ENCODE measurements around the gene CALHM6.
A peak's percentile ranks its signal among the peaks of the same experiment; 100 is the strongest.

Gene CALHM6

GRCh38 chr6:116459927-116460326 is 1.2 kb upstream of the CALHM6 start:
- Histone ChIP-seq H3K9ac (ENCODE audit: low read depth, low read length) (no peak overlapping the region), H3K36me3 (ENCODE audit: insufficient read depth, low read length) (no peaks in the 10 kb centered on the region), H3K4me1 (ENCODE audit: control insufficient read depth, insufficient read depth, low read length) (peaks cover 14% of the 10 kb centered on the region), H3K4me3 (ENCODE audit: low read length) (no peak overlapping the region), H3K27me3 (ENCODE audit: control insufficient read depth, insufficient read depth, low read length) (peaks cover 7% of the 10 kb centered on the region), H3K9me3 (replicated peaks; ENCODE audit: low read length) (no peaks in the 10 kb centered on the region), H3K4me2 (ENCODE audit: low read length) (no peak overlapping the region)

- Histone ChIP-seq H3K4me2 (ENCODE audit: low read length) (peak overlapping the region; percentile 90), H3K4me3 (ENCODE audit: low read length) (peak overlapping the region; percentile 75), H3K4me1 (ENCODE audit: control insufficient read depth, insufficient read depth, low read length) (peaks cover 14% of the 10 kb centered on the region), H3K9ac (ENCODE audit: low read depth, low read length) (peak overlapping the region; percentile 58), H3K36me3 (ENCODE audit: insufficient read depth, low read length) (no peaks in the 10 kb centered on the region), H3K9me3 (replicated peaks; ENCODE audit: low read length) (no peaks in the 10 kb centered on the region), H3K27me3 (ENCODE audit: control insufficient read depth, insufficient read depth, low read length) (peaks cover 7% of the 10 kb centered on the region)
Measured at GRCh38 chr6:116461932-116462885, 1.0 kb downstream of the CALHM6 start.

GRCh38 chr6:116463301-116463700 is 2.1 kb downstream of the CALHM6 start:
- Histone ChIP-seq H3K9ac (ENCODE audit: low read depth, low read length) (no peak overlapping the region), H3K4me3 (ENCODE audit: low read length) (no peak overlapping the region), H3K4me1 (ENCODE audit: control insufficient read depth, insufficient read depth, low read length) (peaks cover 14% of the 10 kb centered on the region), H3K36me3 (ENCODE audit: insufficient read depth, low read length) (no peaks in the 10 kb centered on the region), H3K27me3 (ENCODE audit: control insufficient read depth, insufficient read depth, low read length) (peaks cover 7% of the 10 kb centered on the region), H3K9me3 (replicated peaks; ENCODE audit: low read length) (no peaks in the 10 kb centered on the region), H3K4me2 (ENCODE audit: low read length) (no peak overlapping the region)

GRCh38 chr6:116465246-116465645 is 4.1 kb downstream of the CALHM6 start:
- Histone ChIP-seq H3K36me3 (ENCODE audit: insufficient read depth, low read length) (no peaks in the 10 kb centered on the region), H3K27me3 (ENCODE audit: control insufficient read depth, insufficient read depth, low read length) (peaks cover 4% of the 10 kb centered on the region), H3K9me3 (replicated peaks; ENCODE audit: low read length) (no peaks in the 10 kb centered on the region), H3K9ac (ENCODE audit: low read depth, low read length) (no peak overlapping the region), H3K4me2 (ENCODE audit: low read length) (no peak overlapping the region), H3K4me1 (ENCODE audit: control insufficient read depth, insufficient read depth, low read length) (peaks cover 14% of the 10 kb centered on the region), H3K4me3 (ENCODE audit: low read length) (no peak overlapping the region)

- H3K9me3 ChIP-seq (replicated peaks; ENCODE audit: low read length) = no peaks in the 10 kb centered on the region
- H3K4me1 ChIP-seq (ENCODE audit: control insufficient read depth, insufficient read depth, low read length) = peaks cover 6% of the 10 kb centered on the region
- H3K9ac ChIP-seq (ENCODE audit: low read depth, low read length) = no peak overlapping the region
- H3K36me3 ChIP-seq (ENCODE audit: insufficient read depth, low read length) = no peaks in the 10 kb centered on the region
- H3K4me3 ChIP-seq (ENCODE audit: low read length) = no peak overlapping the region
- H3K27me3 ChIP-seq (ENCODE audit: control insufficient read depth, insufficient read depth, low read length) = no peaks in the 10 kb centered on the region
- no peak overlapping the region for H3K4me2 ChIP-seq (ENCODE audit: low read length)
Measured at GRCh38 chr6:116467096-116467495, 5.9 kb downstream of the CALHM6 start.

- no peak overlapping the region for H3K4me2 ChIP-seq (ENCODE audit: low read length)
- no peaks in the 10 kb centered on the region for H3K27me3 ChIP-seq (ENCODE audit: control insufficient read depth, insufficient read depth, low read length)
- no peak overlapping the region for H3K4me3 ChIP-seq (ENCODE audit: low read length)
- peaks cover 2% of the 10 kb centered on the region for H3K4me1 ChIP-seq (ENCODE audit: control insufficient read depth, insufficient read depth, low read length)
- H3K9me3 ChIP-seq (replicated peaks; ENCODE audit: low read length) = no peaks in the 10 kb centered on the region
- no peaks in the 10 kb centered on the region for H3K36me3 ChIP-seq (ENCODE audit: insufficient read depth, low read length)
- H3K9ac ChIP-seq (ENCODE audit: low read depth, low read length) = no peak overlapping the region
Measured at GRCh38 chr6:116467514-116467913, 6.3 kb downstream of the CALHM6 start.

GRCh38 chr6:116468293-116468692 is 7.1 kb downstream of the CALHM6 start:
- Histone ChIP-seq H3K9ac (ENCODE audit: low read depth, low read length) (no peak overlapping the region), H3K27me3 (ENCODE audit: control insufficient read depth, insufficient read depth, low read length) (no peaks in the 10 kb centered on the region), H3K4me3 (ENCODE audit: low read length) (no peak overlapping the region), H3K4me1 (ENCODE audit: control insufficient read depth, insufficient read depth, low read length) (no peaks in the 10 kb centered on the region), H3K9me3 (replicated peaks; ENCODE audit: low read length) (no peaks in the 10 kb centered on the region), H3K4me2 (ENCODE audit: low read length) (no peak overlapping the region), H3K36me3 (ENCODE audit: insufficient read depth, low read length) (no peaks in the 10 kb centered on the region)

- Histone ChIP-seq H3K36me3 (ENCODE audit: insufficient read depth, low read length) (no peaks in the 10 kb centered on the region), H3K9me3 (replicated peaks; ENCODE audit: low read length) (no peaks in the 10 kb centered on the region), H3K4me2 (ENCODE audit: low read length) (no peak overlapping the region), H3K27me3 (ENCODE audit: control insufficient read depth, insufficient read depth, low read length) (no peaks in the 10 kb centered on the region), H3K4me3 (ENCODE audit: low read length) (no peak overlapping the region), H3K4me1 (ENCODE audit: control insufficient read depth, insufficient read depth, low read length) (no peaks in the 10 kb centered on the region), H3K9ac (ENCODE audit: low read depth, low read length) (no peak overlapping the region)
Measured at GRCh38 chr6:116471531-116471930, 10.4 kb downstream of the CALHM6 start.

- no peak overlapping the region for H3K4me3 ChIP-seq (ENCODE audit: low read length)
- no peaks in the 10 kb centered on the region for H3K36me3 ChIP-seq (ENCODE audit: insufficient read depth, low read length)
Measured at GRCh38 chr6:116472706-116473105, 11.5 kb downstream of the CALHM6 start.

GRCh38 chr6:116475141-116475540 is 14.0 kb downstream of the CALHM6 start:
- no peaks in the 10 kb centered on the region for H3K27me3 ChIP-seq (ENCODE audit: control insufficient read depth, insufficient read depth, low read length)
- H3K9me3 ChIP-seq (replicated peaks; ENCODE audit: low read length) = no peaks in the 10 kb centered on the region
- H3K4me1 ChIP-seq (ENCODE audit: control insufficient read depth, insufficient read depth, low read length) = no peaks in the 10 kb centered on the region
- H3K9ac ChIP-seq (ENCODE audit: low read depth, low read length) = no peak overlapping the region
- no peak overlapping the region for H3K4me2 ChIP-seq (ENCODE audit: low read length)
- H3K4me3 ChIP-seq (ENCODE audit: low read length) = no peak overlapping the region
- H3K36me3 ChIP-seq (ENCODE audit: insufficient read depth, low read length) = no peaks in the 10 kb centered on the region

More at GRCh38 chr6:116472706-116473105, 11.5 kb downstream of the CALHM6 start:
- Histone ChIP-seq H3K27me3 (ENCODE audit: control insufficient read depth, insufficient read depth, low read length) (no peaks in the 10 kb centered on the region), H3K4me2 (ENCODE audit: low read length) (no peak overlapping the region), H3K4me1 (ENCODE audit: control insufficient read depth, insufficient read depth, low read length) (no peaks in the 10 kb centered on the region), H3K9me3 (replicated peaks; ENCODE audit: low read length) (no peaks in the 10 kb centered on the region), H3K9ac (ENCODE audit: low read depth, low read length) (no peak overlapping the region)

- Histone ChIP-seq H3K9me3 (replicated peaks; ENCODE audit: low read length) (no peaks in the 10 kb centered on the region), H3K9ac (ENCODE audit: low read depth, low read length) (no peak overlapping the region), H3K4me1 (ENCODE audit: control insufficient read depth, insufficient read depth, low read length) (no peaks in the 10 kb centered on the region), H3K27me3 (ENCODE audit: control insufficient read depth, insufficient read depth, low read length) (no peaks in the 10 kb centered on the region), H3K4me2 (ENCODE audit: low read length) (no peak overlapping the region), H3K4me3 (ENCODE audit: low read length) (no peak overlapping the region), H3K36me3 (ENCODE audit: insufficient read depth, low read length) (no peaks in the 10 kb centered on the region)
Measured at GRCh38 chr6:116476002-116476678, 15.0 kb downstream of the CALHM6 start.

Data from skeletal muscle satellite cell (primary cell).